HG03025 (cell line): ENCODE data around the gene ZBP1.
A peak's percentile ranks its signal among the peaks of the same experiment; 100 is the strongest.

Experiments used
- ATAC-seq: cut with Tn5 transposase; IDR thresholded peaks from one replicate; pipeline ENCODE4 v1.9.1; 2021; ENCODE audit warnings: mild to moderate bottlenecking, moderate library complexity; ENCODE audit not compliant: unreplicated experiment, low FRiP score

The ZBP1 gene

GRCh38 chr20:57620274-57620990, at the start of gene ZBP1:
ZBP1 (minus strand) TSS chr20:57620426; CDS start chr20:57620295, 131 bp downstream.
- ATAC-seq: peak; percentile 63

GRCh38 chr20:57669632-57670031, 49.4 kb upstream of the ZBP1 start:
- no peak for ATAC-seq

GRCh38 chr20:57667924-57668782, 47.9 kb upstream of the ZBP1 start:
- no peak for ATAC-seq

- no peak for ATAC-seq
Observed at GRCh38 chr20:57667388-57667787, 47.2 kb upstream of the ZBP1 start.

GRCh38 chr20:57666834-57667157, 46.6 kb upstream of the ZBP1 start:
- ATAC-seq: no peak

GRCh38 chr20:57666106-57666833, 46.0 kb upstream of the ZBP1 start:
- ATAC-seq: no peak

GRCh38 chr20:57665589-57665971, 45.4 kb upstream of the ZBP1 start:
- ATAC-seq: no peak

GRCh38 chr20:57664924-57665588, 44.8 kb upstream of the ZBP1 start:
- ATAC-seq: no peak

GRCh38 chr20:57664476-57664875, 44.2 kb upstream of the ZBP1 start:
- no peak for ATAC-seq

- ATAC-seq: no peak
Observed at GRCh38 chr20:57663681-57664451, 43.6 kb upstream of the ZBP1 start.

GRCh38 chr20:57663241-57663640, 43.0 kb upstream of the ZBP1 start:
- no peak for ATAC-seq

GRCh38 chr20:57662456-57663240, 42.4 kb upstream of the ZBP1 start:
- ATAC-seq: no peak

- no peak for ATAC-seq
Observed at GRCh38 chr20:57661746-57662455, 41.7 kb upstream of the ZBP1 start.

- ATAC-seq: no peak
Observed at GRCh38 chr20:57660922-57661745, 40.9 kb upstream of the ZBP1 start.

- no peak for ATAC-seq
Observed at GRCh38 chr20:57660181-57660921, 40.1 kb upstream of the ZBP1 start.

GRCh38 chr20:57659517-57660180, 39.4 kb upstream of the ZBP1 start:
- no peak for ATAC-seq
